Stomach (tissue), 9 donors: Measurements from ENCODE around the gene NR5A1. TPM values are rescaled to one million over a fixed set of nuclear protein-coding genes. Genes with fewer than 3 reads are reported as not detected.

Experiments used
- DNase-seq, 2 donors: peaks; one replicate each; pipeline versions ENCODE4 v3.0.0 to v3.0.0-alpha.2; 2013 to 2019
- H3K27ac ChIP-seq, 5 donors: fragments of 200-600 bp in 4 of 5; sonication (generic) in 4 of 5; one replicate each; pipeline ENCODE4 v1.5.1; 2013 to 2019; ENCODE audit warnings: mild to moderate bottlenecking in 1 of 5, moderate library complexity in 1 of 5
- H3K27me3 ChIP-seq, 3 donors: fragments of 200-600 bp; sonication (generic); one replicate each; pipeline ENCODE4 v1.5.1; 2017 to 2019; ENCODE audit warnings: mixed run types in 1 of 3
- H3K36me3 ChIP-seq, 4 donors: fragments of 200-600 bp; sonication (generic); 1 replicate in 3 of 4; 2 replicates in 1 of 4; pipeline ENCODE4 v1.5.1; 2016 to 2019
- H3K4me1 ChIP-seq, 4 donors: fragments of 200-600 bp; sonication (generic); one replicate each; pipeline ENCODE4 v1.5.1; 2016 to 2019
- H3K4me3 ChIP-seq, 4 donors: fragments of 200-600 bp; sonication (generic) in 3 of 4; one replicate each; pipeline ENCODE4 v1.5.1; 2016 to 2019; ENCODE audit warnings: mild to moderate bottlenecking in 1 of 4
- H3K9me3 ChIP-seq, 4 donors: fragments of 200-600 bp; sonication (generic); one replicate each; pipeline ENCODE4 v1.5.1; 2016 to 2019
- CTCF ChIP-seq, 7 experiments: fragments of 450-650 bp in 4 of 7; fragments of 200-600 bp in 3 of 7; sonication (generic) in 3 of 7; IDR thresholded peaks; one replicate each; pipeline ENCODE4 v1.5.1; 2016 to 2019; ENCODE audit warnings: antibody characterized with exemption in 7 of 7, control low read depth in 2 of 7, mild to moderate bottlenecking in 1 of 7
- EP300 ChIP-seq: sonication (generic); formaldehyde crosslinking; IDR thresholded peaks from one replicate; pipeline ENCODE4 v1.6.1; 2017; ENCODE audit warnings: antibody characterized with exemption
- POLR2A ChIP-seq, 4 donors: fragments of 450-650 bp; IDR thresholded peaks; one replicate each; pipeline ENCODE4 v1.6.1; 2016; ENCODE audit warnings: antibody characterized with exemption in 4 of 4, control low read depth in 2 of 4, mild to moderate bottlenecking in 1 of 4, moderate library complexity in 1 of 4
- POLR2AphosphoS5 ChIP-seq, 3 donors: sonication (generic); formaldehyde crosslinking; IDR thresholded peaks; one replicate each; pipeline ENCODE4 v1.6.1; 2016; ENCODE audit warnings: antibody characterized with exemption in 3 of 3
- WGBS, 5 donors: extraction: QIAGEN DNeasy Blood & Tissue Kit in 3 of 5; methylation state at CpG; one replicate each; pipeline versions ENCODE4 v1.1.5 to v1.1.7; 2013 to 2018; 5-methylcytosine and 5-hydroxymethylcytosine counted together
- intact Hi-C: fragments of 100-400 bp; cut with DNase I; formaldehyde crosslinking; loops from one replicate; pipeline ENCODE4 v1.15.1; 2023; ENCODE audit warnings: low total_unique reads
- polyA plus RNA-seq, 3 donors: library from polyadenylated mRNA; stranded (reverse); fragments of 200-250 nt; gene quantifications; one replicate each; pipeline ENCODE4 v1.2.3, GENCODE V29; 2013
- total RNA-seq, 5 donors: library from RNA; depleted of rRNA; stranded (reverse); fragments of >200 nt; gene quantifications; one replicate each; pipeline versions ENCODE4 v1.1.0 to v1.2.3, GENCODE V29; 2014 to 2016
- donor health status: healthy with polysubstance abuse.
- donor health status: Bipolar disorder and iron deficiency.
- donor health status: healthy.

The NR5A1 gene
- total and polyA plus RNA-seq, 8 donors, result 0.03 to 2.4 TPM; not detected in 6

- no peak for DNase-seq
- H3K27ac ChIP-seq, result no peak overlapping the region
- no peaks in the 10 kb centered on the region for H3K36me3 ChIP-seq
- WGBS, 5 donors, result 72 to 82% (median 74%) methylated on average over 4 of the region's 4 CpGs
- H3K27me3 ChIP-seq, result no peaks in the 10 kb centered on the region
- H3K4me1 ChIP-seq, result no peaks in the 10 kb centered on the region
- intact Hi-C loops, result no loop called here
- no peak overlapping the region for H3K4me3 ChIP-seq
- no peaks in the 10 kb centered on the region for H3K9me3 ChIP-seq
- TF ChIP-seq CTCF (IDR thresholded peaks at IDR 0.05) (no peak), EP300 (no peak), POLR2AphosphoS5 (IDR thresholded peaks at IDR 0.05) (no peak), POLR2A (IDR thresholded peaks at IDR 0.05) (no peak)
These were observed 23.0 kb upstream of the NR5A1 start for GRCh38 chr9:124530246-124530645.

GRCh38 chr9:124527781-124528180, 20.6 kb upstream of the NR5A1 start:
- Histone ChIP-seq H3K4me3 (no peak overlapping the region), H3K4me1 (no peaks in the 10 kb centered on the region), H3K27me3 (peaks cover 0 to under 1% (median 0%) of the 10 kb centered on the region in 3 donors), H3K36me3 (no peaks in the 10 kb centered on the region), H3K27ac (no peak overlapping the region), H3K9me3 (no peaks in the 10 kb centered on the region)
- no peak for TF ChIP-seq EP300
- TF ChIP-seq POLR2AphosphoS5 (IDR thresholded peaks at IDR 0.05), result no peak
- TF ChIP-seq CTCF (IDR thresholded peaks at IDR 0.05), result no peak
- TF ChIP-seq POLR2A (IDR thresholded peaks at IDR 0.05), result no peak
- intact Hi-C loops, result no loop called here
- DNase-seq, result no peak
- WGBS, 5 donors, result 70 to 78% (median 75%) methylated on average over 3 of the region's 3 CpGs

GRCh38 chr9:124526174-124526573, 19.0 kb upstream of the NR5A1 start:
- Histone ChIP-seq H3K4me3 (no peak overlapping the region), H3K9me3 (no peaks in the 10 kb centered on the region), H3K27ac (no peak overlapping the region), H3K4me1 (no peaks in the 10 kb centered on the region), H3K36me3 (no peaks in the 10 kb centered on the region), H3K27me3 (peaks cover 0 to 15% (median 0%) of the 10 kb centered on the region in 3 donors)
- no peak for DNase-seq
- 88 to 94% (median 92%) methylated on average over 2 of the region's 2 CpGs for WGBS, 5 donors
- intact Hi-C loops, result no loop called here
- TF ChIP-seq EP300, result no peak
- TF ChIP-seq POLR2A (IDR thresholded peaks at IDR 0.05), result no peak
- no peak for TF ChIP-seq CTCF (IDR thresholded peaks at IDR 0.05)
- TF ChIP-seq POLR2AphosphoS5 (IDR thresholded peaks at IDR 0.05), result no peak

GRCh38 chr9:124522121-124523098, 15.2 kb upstream of the NR5A1 start:
- Histone ChIP-seq H3K36me3 (no peaks in the 10 kb centered on the region), H3K4me3 (no peak overlapping the region), H3K27me3 (peaks cover 0 to 17% (median 0%) of the 10 kb centered on the region in 3 donors), H3K4me1 (no peaks in the 10 kb centered on the region), H3K27ac (no peak overlapping the region), H3K9me3 (no peaks in the 10 kb centered on the region)
- intact Hi-C loops, result no loop called here
- TF ChIP-seq CTCF (IDR thresholded peaks at IDR 0.05), result no peak
- TF ChIP-seq POLR2AphosphoS5 (IDR thresholded peaks at IDR 0.05), result no peak
- no peak for TF ChIP-seq EP300
- no peak for TF ChIP-seq POLR2A (IDR thresholded peaks at IDR 0.05)
- no peak for DNase-seq
- WGBS, 5 donors, result 69 to 81% (median 75%) methylated on average over 7 of the region's 7 CpGs
